ENCODE measurements around the gene MAGI2. TPM values are rescaled to one million over a fixed set of nuclear protein-coding genes. Genes with fewer than 3 reads are reported as not detected.

Gene MAGI2
- total RNA-seq, 1 experiment from 2014 or later, result 14.3 TPM

DNA sequence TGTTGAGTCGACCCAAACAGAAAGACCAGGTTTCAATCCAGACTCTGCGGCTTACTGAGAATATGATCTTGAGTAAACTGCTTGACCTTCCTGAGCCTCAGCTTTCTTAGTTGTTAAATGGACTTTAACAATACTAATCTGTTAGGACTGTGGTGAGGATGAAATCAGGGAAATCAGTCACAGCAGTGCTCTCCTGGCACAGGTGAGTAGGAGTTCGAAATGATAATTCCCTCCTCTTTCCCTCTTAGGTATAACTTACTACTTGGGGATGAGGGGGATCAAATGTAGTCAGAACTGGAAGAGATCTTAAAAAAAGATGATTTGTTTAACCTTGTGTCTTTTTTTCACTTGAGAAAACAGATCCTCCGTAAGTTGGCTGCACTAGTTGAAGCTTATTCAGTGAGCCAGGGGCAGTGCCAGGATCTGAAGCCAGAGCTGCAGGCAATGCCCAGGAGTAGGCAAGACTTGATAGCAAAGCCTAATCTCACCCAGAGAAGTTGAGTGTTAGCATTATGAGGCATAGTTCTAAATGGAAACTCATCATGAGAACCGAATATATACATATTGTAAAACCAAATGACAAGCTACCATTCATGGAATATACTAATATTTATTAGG lies 1.8 kb upstream of the MAGI2 start:
- peaks cover 23% of the 10 kb centered on the region for H3K23me2 ChIP-seq (ENCODE audit: insufficient read length, low read depth, low read length, poor library complexity, severe bottlenecking)
- H3K27me3 ChIP-seq (ENCODE audit: insufficient read depth, low read length), result peaks cover 16% of the 10 kb centered on the region; the same call in 1 of the 2 replicates
- H3K18ac ChIP-seq (ENCODE audit: insufficient read length, low read depth, low read length), result no peak overlapping the region
- TF ChIP-seq, protein P1, sequence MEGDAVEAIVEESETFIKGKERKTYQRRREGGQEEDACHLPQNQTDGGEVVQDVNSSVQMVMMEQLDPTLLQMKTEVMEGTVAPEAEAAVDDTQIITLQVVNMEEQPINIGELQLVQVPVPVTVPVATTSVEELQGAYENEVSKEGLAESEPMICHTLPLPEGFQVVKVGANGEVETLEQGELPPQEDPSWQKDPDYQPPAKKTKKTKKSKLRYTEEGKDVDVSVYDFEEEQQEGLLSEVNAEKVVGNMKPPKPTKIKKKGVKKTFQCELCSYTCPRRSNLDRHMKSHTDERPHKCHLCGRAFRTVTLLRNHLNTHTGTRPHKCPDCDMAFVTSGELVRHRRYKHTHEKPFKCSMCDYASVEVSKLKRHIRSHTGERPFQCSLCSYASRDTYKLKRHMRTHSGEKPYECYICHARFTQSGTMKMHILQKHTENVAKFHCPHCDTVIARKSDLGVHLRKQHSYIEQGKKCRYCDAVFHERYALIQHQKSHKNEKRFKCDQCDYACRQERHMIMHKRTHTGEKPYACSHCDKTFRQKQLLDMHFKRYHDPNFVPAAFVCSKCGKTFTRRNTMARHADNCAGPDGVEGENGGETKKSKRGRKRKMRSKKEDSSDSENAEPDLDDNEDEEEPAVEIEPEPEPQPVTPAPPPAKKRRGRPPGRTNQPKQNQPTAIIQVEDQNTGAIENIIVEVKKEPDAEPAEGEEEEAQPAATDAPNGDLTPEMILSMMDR (conservative IDR thresholded peaks at IDR 0.05), result no peak
- H3K4me2 ChIP-seq (ENCODE audit: insufficient read depth, insufficient read length, low read length), result no peak overlapping the region
- no peak overlapping the region for H4K5ac ChIP-seq (ENCODE audit: insufficient read length, low read depth, low read length)
- no peak overlapping the region for H2BK5ac ChIP-seq (ENCODE audit: insufficient read length, low read length)
- H3K79me1 ChIP-seq (ENCODE audit: insufficient read depth, low read depth, low read length, poor library complexity, severe bottlenecking), result no peaks in the 10 kb centered on the region
- no CpG with 5 or more reads among the region's 5 CpGs for WGBS (ENCODE audit: extremely low coverage, insufficient read length, low lambda C conversion rate)
- no peak overlapping the region for H3K27ac ChIP-seq (ENCODE audit: insufficient read length, low read depth, low read length)
- H3K9me3 Mint-ChIP-seq, result no peaks in the 10 kb centered on the region
- no peaks in the 10 kb centered on the region for H3K4me1 ChIP-seq (ENCODE audit: insufficient read depth, low read length)
- H2BK120ac ChIP-seq (ENCODE audit: low read depth, low read length, poor library complexity, severe bottlenecking), result no peak overlapping the region
- no peaks in the 10 kb centered on the region for H3K79me2 ChIP-seq (ENCODE audit: insufficient read depth, low read length)
- no peak overlapping the region for H3K14ac ChIP-seq (ENCODE audit: insufficient read depth, low read length)
- no peak overlapping the region for H3K27ac Mint-ChIP-seq
- H4K20me1 ChIP-seq (ENCODE audit: control insufficient read depth, insufficient read depth, insufficient read length), result no peaks in the 10 kb centered on the region
- DNase-seq, result no peak
- H2AK5ac ChIP-seq (ENCODE audit: insufficient read length, low read length), result no peak overlapping the region
- no peak overlapping the region for H4K91ac ChIP-seq (ENCODE audit: insufficient read length, low read depth, low read length)
- H3K27me3 Mint-ChIP-seq (ENCODE audit: low read depth), result peaks cover 81% of the 10 kb centered on the region
- no peaks in the 10 kb centered on the region for H3K9me3 ChIP-seq (ENCODE audit: control insufficient read depth, low read depth, low read length)
- no peak overlapping the region for H3K9ac ChIP-seq (ENCODE audit: extremely low read depth, insufficient read length, low read length)
- no peak overlapping the region for H2BK20ac ChIP-seq (ENCODE audit: low read depth, low read length, poor library complexity, severe bottlenecking)
- no peaks in the 10 kb centered on the region for H3K36me3 Mint-ChIP-seq (ENCODE audit: insufficient read depth in 1 of 3, low read depth in 3 of 3)
- no peak overlapping the region for H3T11ph ChIP-seq (ENCODE audit: low read length)
- no peak overlapping the region for H4K8ac ChIP-seq (replicated peaks; ENCODE audit: insufficient read length, low read depth, low read length)
- no peak overlapping the region for H3K56ac ChIP-seq (ENCODE audit: insufficient read length, low read depth, low read length)
- peaks cover 18 to 22% of the 10 kb centered on the region in 2 experiments for H3K4me1 Mint-ChIP-seq
- H2BK12ac ChIP-seq (ENCODE audit: insufficient read length, low read depth, low read length), result no peak overlapping the region
- no peak overlapping the region for H3K4ac ChIP-seq (ENCODE audit: low read depth, low read length)
- peak overlapping the region; percentile 80 to 95; a peak in 2 of 5 replicates for H3K4me3 Mint-ChIP-seq
- H3K23ac ChIP-seq (ENCODE audit: insufficient read length, low read depth, low read length), result no peak overlapping the region
- H2BK15ac ChIP-seq (ENCODE audit: low read depth, low read length), result no peak overlapping the region
- no peak overlapping the region for H2AFZ ChIP-seq (ENCODE audit: low read length)
